Endothelial cell of umbilical vein (primary cell): ENCODE results near the gene UBAP2L.
"Not testable (repeated sequence)": the region's sequence is repeated elsewhere in the genome, so short reads cannot be mapped to it uniquely, and the experiment has no call there.

Source experiments
- JUN ChIP-seq: IDR thresholded peaks from 2 replicates; pipeline ENCODE4 v1.6.1; 2011; ENCODE audit warnings: borderline replicate concordance, low read depth; ENCODE audit not compliant: insufficient read length, insufficient read depth
- TF ChIP-seq, protein P1 (sequence below), 2 donors: IDR thresholded peaks; 1 replicate in 1 of 2; 2 replicates in 1 of 2; pipeline ENCODE4 v1.5.1; 2011; ENCODE audit warnings: low read length in 2 of 2, mild to moderate bottlenecking in 2 of 2, moderate library complexity in 2 of 2, control low read depth in 1 of 2, inconsistent platforms in 1 of 2, low read depth in 1 of 2; ENCODE audit not compliant: insufficient read depth in 1 of 2; ENCODE audit errors: extremely low read depth in 1 of 2

- TF ChIP-seq, protein P1, sequence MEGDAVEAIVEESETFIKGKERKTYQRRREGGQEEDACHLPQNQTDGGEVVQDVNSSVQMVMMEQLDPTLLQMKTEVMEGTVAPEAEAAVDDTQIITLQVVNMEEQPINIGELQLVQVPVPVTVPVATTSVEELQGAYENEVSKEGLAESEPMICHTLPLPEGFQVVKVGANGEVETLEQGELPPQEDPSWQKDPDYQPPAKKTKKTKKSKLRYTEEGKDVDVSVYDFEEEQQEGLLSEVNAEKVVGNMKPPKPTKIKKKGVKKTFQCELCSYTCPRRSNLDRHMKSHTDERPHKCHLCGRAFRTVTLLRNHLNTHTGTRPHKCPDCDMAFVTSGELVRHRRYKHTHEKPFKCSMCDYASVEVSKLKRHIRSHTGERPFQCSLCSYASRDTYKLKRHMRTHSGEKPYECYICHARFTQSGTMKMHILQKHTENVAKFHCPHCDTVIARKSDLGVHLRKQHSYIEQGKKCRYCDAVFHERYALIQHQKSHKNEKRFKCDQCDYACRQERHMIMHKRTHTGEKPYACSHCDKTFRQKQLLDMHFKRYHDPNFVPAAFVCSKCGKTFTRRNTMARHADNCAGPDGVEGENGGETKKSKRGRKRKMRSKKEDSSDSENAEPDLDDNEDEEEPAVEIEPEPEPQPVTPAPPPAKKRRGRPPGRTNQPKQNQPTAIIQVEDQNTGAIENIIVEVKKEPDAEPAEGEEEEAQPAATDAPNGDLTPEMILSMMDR (IDR thresholded peaks at IDR 0.05; ENCODE audit: extremely low read depth in 1 of 2, insufficient read depth in 1 of 2, low read depth in 1 of 2, low read length in 2 of 2): not testable (repeated sequence)
- not testable (repeated sequence) for TF ChIP-seq JUN
These were observed 87.0 kb downstream of the UBAP2L start for GRCh38 chr1:154307670-154308270.
